ENCODE results near the gene EIF3F. TPM values are rescaled to one million over a fixed set of nuclear protein-coding genes. Genes with fewer than 3 reads are reported as not detected.

Gene EIF3F
- polyA plus RNA-seq, 1 donor from 2014 or later = 266 TPM

- no peak overlapping the region for H3K9ac ChIP-seq (ENCODE audit: low read length)
- no peak overlapping the region for H2AFZ ChIP-seq (ENCODE audit: low read depth, low read length)
- no peaks in the 10 kb centered on the region for H3F3A ChIP-seq (ENCODE audit: insufficient read depth, low read length, poor library complexity, severe bottlenecking)
- no peaks in the 10 kb centered on the region for H4K20me1 ChIP-seq (ENCODE audit: insufficient read depth)
- no peak overlapping the region for H3K4me2 ChIP-seq (ENCODE audit: low read length)
- H3K9me3 ChIP-seq (ENCODE audit: low read length) = no peaks in the 10 kb centered on the region
- H3K79me2 ChIP-seq (replicated peaks; ENCODE audit: insufficient read depth, low read length) = no peaks in the 10 kb centered on the region
- no peaks in the 10 kb centered on the region for H3K36me3 ChIP-seq (ENCODE audit: insufficient read depth, low read length)
- no peaks in the 10 kb centered on the region for H3K27me3 ChIP-seq (ENCODE audit: insufficient read depth, low read depth, low read length)
- H3K27ac ChIP-seq (ENCODE audit: low read length) = no peak overlapping the region
- TF ChIP-seq REST (IDR thresholded peaks at IDR 0.05; ENCODE audit: borderline replicate concordance) (no peak), POLR2AphosphoS5 (IDR thresholded peaks at IDR 0.05) (no peak), CTCF (IDR thresholded peaks at IDR 0.05; ENCODE audit: poor library complexity, severe bottlenecking) (no peak), RAD21 (conservative IDR thresholded peaks at IDR 0.05) (no peak), SMC3 (conservative IDR thresholded peaks at IDR 0.05; ENCODE audit: poor library complexity) (no peak), TAF1 (IDR thresholded peaks at IDR 0.05; ENCODE audit: low read depth) (no peak), MXI1 (conservative IDR thresholded peaks at IDR 0.05; ENCODE audit: poor library complexity, severe bottlenecking) (no peak), EP300 (conservative IDR thresholded peaks at IDR 0.05; ENCODE audit: poor library complexity, severe bottlenecking) (no peak), EZH2 (IDR thresholded peaks at IDR 0.05; ENCODE audit: borderline replicate concordance, insufficient read depth, low read length, poor library complexity, severe bottlenecking) (no peak)
- no peaks in the 10 kb centered on the region for H3K9me2 ChIP-seq (ENCODE audit: insufficient read depth, low read length)
- H3K4me3 ChIP-seq (ENCODE audit: low read length) = no peak overlapping the region
Observed at GRCh38 chr11:8013833-8014232, 26.7 kb downstream of the EIF3F start.

- H4K20me1 ChIP-seq (ENCODE audit: insufficient read depth) = no peaks in the 10 kb centered on the region
- H3K4me2 ChIP-seq (ENCODE audit: low read length) = no peak overlapping the region
- no peak overlapping the region for H2AFZ ChIP-seq (ENCODE audit: low read depth, low read length)
- H3K27me3 ChIP-seq (ENCODE audit: insufficient read depth, low read depth, low read length) = peaks cover 9% of the 10 kb centered on the region
- H3K9ac ChIP-seq (ENCODE audit: low read length) = no peak overlapping the region
- no peak overlapping the region for H3K27ac ChIP-seq (ENCODE audit: low read length)
- no peaks in the 10 kb centered on the region for H3K9me3 ChIP-seq (ENCODE audit: low read length)
- H3K79me2 ChIP-seq (replicated peaks; ENCODE audit: insufficient read depth, low read length) = no peaks in the 10 kb centered on the region
- no peaks in the 10 kb centered on the region for H3K9me2 ChIP-seq (ENCODE audit: insufficient read depth, low read length)
- H3F3A ChIP-seq (ENCODE audit: insufficient read depth, low read length, poor library complexity, severe bottlenecking) = no peaks in the 10 kb centered on the region
- no peak for TF ChIP-seq CTCF (IDR thresholded peaks at IDR 0.05; ENCODE audit: poor library complexity, severe bottlenecking)
- no peak for TF ChIP-seq TAF1 (IDR thresholded peaks at IDR 0.05; ENCODE audit: low read depth)
- TF ChIP-seq EZH2 (IDR thresholded peaks at IDR 0.05; ENCODE audit: borderline replicate concordance, insufficient read depth, low read length, poor library complexity, severe bottlenecking) = no peak
- TF ChIP-seq REST (IDR thresholded peaks at IDR 0.05; ENCODE audit: borderline replicate concordance) = no peak
- TF ChIP-seq SMC3 (conservative IDR thresholded peaks at IDR 0.05; ENCODE audit: poor library complexity) = no peak
- no peak for TF ChIP-seq EP300 (conservative IDR thresholded peaks at IDR 0.05; ENCODE audit: poor library complexity, severe bottlenecking)
- no peak for TF ChIP-seq POLR2AphosphoS5 (IDR thresholded peaks at IDR 0.05)
- TF ChIP-seq RAD21 (conservative IDR thresholded peaks at IDR 0.05) = no peak
- no peak for TF ChIP-seq MXI1 (conservative IDR thresholded peaks at IDR 0.05; ENCODE audit: poor library complexity, severe bottlenecking)
- no peak overlapping the region for H3K4me3 ChIP-seq (ENCODE audit: low read length)
- no peaks in the 10 kb centered on the region for H3K36me3 ChIP-seq (ENCODE audit: insufficient read depth, low read length)
Observed at GRCh38 chr11:8015753-8016239, 28.7 kb downstream of the EIF3F start.

All from neural cell (in vitro differentiated cells).